Measurements from ENCODE around the gene OR52K1. TPM values are rescaled to one million over a fixed set of nuclear protein-coding genes. Genes with fewer than 3 reads are reported as not detected.

OR52K1 gene
- polyA plus RNA-seq, 2 of the 4 experiments (the other 2 are of a cell fraction) = not detected

DNA sequence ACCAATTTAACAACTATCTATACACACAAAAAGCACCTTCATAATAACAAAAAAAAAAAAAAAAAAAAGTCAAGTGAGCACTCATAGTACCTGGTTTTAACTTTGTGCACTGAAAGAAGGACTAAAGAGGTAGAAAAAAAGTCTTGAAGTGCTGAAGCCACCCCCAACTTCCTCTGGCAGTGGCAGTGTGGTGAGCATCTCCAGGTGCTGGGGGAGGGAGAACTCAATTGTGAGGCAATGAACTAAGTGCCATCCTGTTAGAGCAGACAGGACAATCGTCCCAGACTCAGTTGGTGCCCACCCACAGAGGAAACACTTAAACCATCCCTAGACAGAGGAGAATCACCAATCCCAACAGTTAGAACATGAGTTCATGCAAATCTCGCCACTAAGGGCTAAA, 39.9 kb downstream of the OR52K1 start:
- ChIA-PET POLR2A (no interaction called here), CTCF (no interaction called here)
- Histone ChIP-seq H3K4me1 (no peaks in the 10 kb centered on the region), H3K4me3 (no peak overlapping the region), H3K4me2 (no peak overlapping the region), H3K9me3 (no peaks in the 10 kb centered on the region), H3K27ac (no peak overlapping the region)
- WGBS (ENCODE audit: missing lambda C conversion rate) = 0% methylated on average over 2 of the region's 2 CpGs
- DNase-seq (ENCODE audit: low read depth in 1 of 2, low spot score in 1 of 2) (no peak), FAIRE-seq (no peak), ATAC-seq (no peak)
- no peak for TF ChIP-seq FOXS1 (CRISPR knock-in tag; IDR thresholded peaks at IDR 0.05)
- TF ChIP-seq EP300 (IDR thresholded peaks at IDR 0.05) = no peak
- TF ChIP-seq, protein P1, sequence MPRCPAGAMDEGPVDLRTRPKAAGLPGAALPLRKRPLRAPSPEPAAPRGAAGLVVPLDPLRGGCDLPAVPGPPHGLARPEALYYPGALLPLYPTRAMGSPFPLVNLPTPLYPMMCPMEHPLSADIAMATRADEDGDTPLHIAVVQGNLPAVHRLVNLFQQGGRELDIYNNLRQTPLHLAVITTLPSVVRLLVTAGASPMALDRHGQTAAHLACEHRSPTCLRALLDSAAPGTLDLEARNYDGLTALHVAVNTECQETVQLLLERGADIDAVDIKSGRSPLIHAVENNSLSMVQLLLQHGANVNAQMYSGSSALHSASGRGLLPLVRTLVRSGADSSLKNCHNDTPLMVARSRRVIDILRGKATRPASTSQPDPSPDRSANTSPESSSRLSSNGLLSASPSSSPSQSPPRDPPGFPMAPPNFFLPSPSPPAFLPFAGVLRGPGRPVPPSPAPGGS (IDR thresholded peaks at IDR 0.05) = no peak
- TF ChIP-seq, protein P2, sequence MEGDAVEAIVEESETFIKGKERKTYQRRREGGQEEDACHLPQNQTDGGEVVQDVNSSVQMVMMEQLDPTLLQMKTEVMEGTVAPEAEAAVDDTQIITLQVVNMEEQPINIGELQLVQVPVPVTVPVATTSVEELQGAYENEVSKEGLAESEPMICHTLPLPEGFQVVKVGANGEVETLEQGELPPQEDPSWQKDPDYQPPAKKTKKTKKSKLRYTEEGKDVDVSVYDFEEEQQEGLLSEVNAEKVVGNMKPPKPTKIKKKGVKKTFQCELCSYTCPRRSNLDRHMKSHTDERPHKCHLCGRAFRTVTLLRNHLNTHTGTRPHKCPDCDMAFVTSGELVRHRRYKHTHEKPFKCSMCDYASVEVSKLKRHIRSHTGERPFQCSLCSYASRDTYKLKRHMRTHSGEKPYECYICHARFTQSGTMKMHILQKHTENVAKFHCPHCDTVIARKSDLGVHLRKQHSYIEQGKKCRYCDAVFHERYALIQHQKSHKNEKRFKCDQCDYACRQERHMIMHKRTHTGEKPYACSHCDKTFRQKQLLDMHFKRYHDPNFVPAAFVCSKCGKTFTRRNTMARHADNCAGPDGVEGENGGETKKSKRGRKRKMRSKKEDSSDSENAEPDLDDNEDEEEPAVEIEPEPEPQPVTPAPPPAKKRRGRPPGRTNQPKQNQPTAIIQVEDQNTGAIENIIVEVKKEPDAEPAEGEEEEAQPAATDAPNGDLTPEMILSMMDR (IDR thresholded peaks at IDR 0.05) = no peak
- TF ChIP-seq BHLHE40 (IDR thresholded peaks at IDR 0.05; ENCODE audit: low read depth, low read length) = no peak
- no peak for TF ChIP-seq CEBPB (IDR thresholded peaks at IDR 0.05)
- no peak for TF ChIP-seq ZNF302 (CRISPR knock-in tag; IDR thresholded peaks at IDR 0.05)

DNA sequence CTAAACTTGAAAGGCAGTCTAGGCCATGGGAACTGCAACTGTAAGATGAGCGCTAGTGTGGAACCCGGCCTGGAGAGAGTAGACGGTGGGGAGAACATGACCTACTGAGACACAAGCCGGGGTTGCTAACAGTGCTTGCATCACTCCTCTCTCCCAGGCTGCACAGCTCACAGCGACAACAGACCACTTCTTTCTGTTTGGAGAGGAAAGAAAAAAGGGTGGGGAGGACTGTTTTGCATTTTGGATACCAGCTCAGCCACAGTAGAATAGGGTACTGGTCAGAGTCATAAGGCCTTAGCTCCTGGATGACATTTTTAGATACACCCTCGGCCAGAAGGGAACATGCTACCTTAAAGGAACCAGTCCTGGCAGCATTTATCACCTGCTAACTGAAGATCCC, 40.3 kb downstream of the OR52K1 start:
- Histone ChIP-seq H3K27ac (no peak overlapping the region), H3K9me3 (no peaks in the 10 kb centered on the region), H3K4me2 (no peak overlapping the region), H3K4me3 (no peak overlapping the region), H3K4me1 (no peaks in the 10 kb centered on the region)
- TF ChIP-seq NR3C1 (IDR thresholded peaks at IDR 0.05) = no peak
- TF ChIP-seq MAFK (IDR thresholded peaks at IDR 0.05; ENCODE audit: partially characterized antibody) = no peak
- TF ChIP-seq HOXB5 (CRISPR knock-in tag; IDR thresholded peaks at IDR 0.05) = no peak
- TF ChIP-seq, protein P1 (IDR thresholded peaks at IDR 0.05) = no peak
- no peak for TF ChIP-seq HOXB13 (CRISPR knock-in tag; IDR thresholded peaks at IDR 0.05; ENCODE audit: low read depth)
- no peak for TF ChIP-seq ZNF302 (CRISPR knock-in tag; IDR thresholded peaks at IDR 0.05)
- TF ChIP-seq, protein P3, sequence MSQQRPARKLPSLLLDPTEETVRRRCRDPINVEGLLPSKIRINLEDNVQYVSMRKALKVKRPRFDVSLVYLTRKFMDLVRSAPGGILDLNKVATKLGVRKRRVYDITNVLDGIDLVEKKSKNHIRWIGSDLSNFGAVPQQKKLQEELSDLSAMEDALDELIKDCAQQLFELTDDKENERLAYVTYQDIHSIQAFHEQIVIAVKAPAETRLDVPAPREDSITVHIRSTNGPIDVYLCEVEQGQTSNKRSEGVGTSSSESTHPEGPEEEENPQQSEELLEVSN (IDR thresholded peaks at IDR 0.05; ENCODE audit: borderline replicate concordance, low read depth) = no peak
- TF ChIP-seq MYC (IDR thresholded peaks at IDR 0.05; ENCODE audit: borderline replicate concordance, low read length) = no peak
- no peak for TF ChIP-seq EP300 (IDR thresholded peaks at IDR 0.05)
- TF ChIP-seq TFCP2L1 (CRISPR knock-in tag; IDR thresholded peaks at IDR 0.05) = no peak
- no peak for TF ChIP-seq RAD21 (conservative IDR thresholded peaks at IDR 0.05 in 1 of 2, IDR thresholded peaks at IDR 0.05 in 1 of 2)
- no peak for TF ChIP-seq FOSB (CRISPR knock-in tag; IDR thresholded peaks at IDR 0.05)
- TF ChIP-seq, protein P4, sequence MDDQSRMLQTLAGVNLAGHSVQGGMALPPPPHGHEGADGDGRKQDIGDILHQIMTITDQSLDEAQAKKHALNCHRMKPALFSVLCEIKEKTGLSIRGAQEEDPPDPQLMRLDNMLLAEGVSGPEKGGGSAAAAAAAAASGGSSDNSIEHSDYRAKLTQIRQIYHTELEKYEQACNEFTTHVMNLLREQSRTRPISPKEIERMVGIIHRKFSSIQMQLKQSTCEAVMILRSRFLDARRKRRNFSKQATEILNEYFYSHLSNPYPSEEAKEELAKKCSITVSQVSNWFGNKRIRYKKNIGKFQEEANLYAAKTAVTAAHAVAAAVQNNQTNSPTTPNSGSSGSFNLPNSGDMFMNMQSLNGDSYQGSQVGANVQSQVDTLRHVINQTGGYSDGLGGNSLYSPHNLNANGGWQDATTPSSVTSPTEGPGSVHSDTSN (IDR thresholded peaks at IDR 0.05) = no peak
- TF ChIP-seq, protein P5, sequence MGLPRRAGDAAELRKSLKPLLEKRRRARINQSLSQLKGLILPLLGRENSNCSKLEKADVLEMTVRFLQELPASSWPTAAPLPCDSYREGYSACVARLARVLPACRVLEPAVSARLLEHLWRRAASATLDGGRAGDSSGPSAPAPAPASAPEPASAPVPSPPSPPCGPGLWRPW (IDR thresholded peaks at IDR 0.05) = no peak
- TF ChIP-seq BHLHE40 (IDR thresholded peaks at IDR 0.05; ENCODE audit: low read depth, low read length) = no peak
- TF ChIP-seq EHF (CRISPR knock-in tag; IDR thresholded peaks at IDR 0.05) = no peak
- no peak for TF ChIP-seq RNF2 (IDR thresholded peaks at IDR 0.05; ENCODE audit: borderline replicate concordance, low read depth)
- no peak for TF ChIP-seq MAZ (IDR thresholded peaks at IDR 0.05; ENCODE audit: borderline replicate concordance, low read depth, low read length)
- FAIRE-seq (no peak), ATAC-seq (no peak), DNase-seq (ENCODE audit: low read depth in 1 of 2, low spot score in 1 of 2) (no peak)
- POLR2A ChIA-PET = no interaction called here
- 17% methylated on average over 6 of the region's 6 CpGs for WGBS (ENCODE audit: missing lambda C conversion rate)
- CTCF ChIA-PET = interaction anchor here (3.9 kb wide), 1 partner anchor 336 kb away, joined by 21 read pairs; no protein-coding TSS in a partner anchor

Measured in A549 (cell line).